ENCODE data around the gene PRSS48.

DNA sequence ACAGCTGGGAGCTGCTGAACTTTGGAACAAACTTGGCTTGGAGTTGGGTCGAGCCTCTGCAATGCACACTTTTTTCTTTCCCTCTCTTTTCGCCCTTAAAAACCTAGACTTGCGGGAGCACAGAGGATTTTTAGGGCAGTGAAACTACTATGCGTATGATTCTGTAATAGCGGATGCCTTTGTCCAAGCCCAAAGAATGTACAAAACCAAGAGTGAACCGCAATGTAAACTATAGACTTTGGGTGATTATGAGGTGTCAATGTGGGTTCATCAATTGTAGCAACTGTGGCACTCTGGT, 48.9 kb downstream of the PRSS48 start:
- TF ChIP-seq, protein P1, sequence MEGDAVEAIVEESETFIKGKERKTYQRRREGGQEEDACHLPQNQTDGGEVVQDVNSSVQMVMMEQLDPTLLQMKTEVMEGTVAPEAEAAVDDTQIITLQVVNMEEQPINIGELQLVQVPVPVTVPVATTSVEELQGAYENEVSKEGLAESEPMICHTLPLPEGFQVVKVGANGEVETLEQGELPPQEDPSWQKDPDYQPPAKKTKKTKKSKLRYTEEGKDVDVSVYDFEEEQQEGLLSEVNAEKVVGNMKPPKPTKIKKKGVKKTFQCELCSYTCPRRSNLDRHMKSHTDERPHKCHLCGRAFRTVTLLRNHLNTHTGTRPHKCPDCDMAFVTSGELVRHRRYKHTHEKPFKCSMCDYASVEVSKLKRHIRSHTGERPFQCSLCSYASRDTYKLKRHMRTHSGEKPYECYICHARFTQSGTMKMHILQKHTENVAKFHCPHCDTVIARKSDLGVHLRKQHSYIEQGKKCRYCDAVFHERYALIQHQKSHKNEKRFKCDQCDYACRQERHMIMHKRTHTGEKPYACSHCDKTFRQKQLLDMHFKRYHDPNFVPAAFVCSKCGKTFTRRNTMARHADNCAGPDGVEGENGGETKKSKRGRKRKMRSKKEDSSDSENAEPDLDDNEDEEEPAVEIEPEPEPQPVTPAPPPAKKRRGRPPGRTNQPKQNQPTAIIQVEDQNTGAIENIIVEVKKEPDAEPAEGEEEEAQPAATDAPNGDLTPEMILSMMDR (IDR thresholded peaks at IDR 0.05 in 2 of 3, conservative IDR thresholded peaks at IDR 0.05 in 1 of 3; ENCODE audit: borderline replicate concordance in 1 of 3, insufficient read depth in 1 of 3, low read depth in 2 of 3, low read length in 2 of 3), result no peak
- TF ChIP-seq, protein P2, sequence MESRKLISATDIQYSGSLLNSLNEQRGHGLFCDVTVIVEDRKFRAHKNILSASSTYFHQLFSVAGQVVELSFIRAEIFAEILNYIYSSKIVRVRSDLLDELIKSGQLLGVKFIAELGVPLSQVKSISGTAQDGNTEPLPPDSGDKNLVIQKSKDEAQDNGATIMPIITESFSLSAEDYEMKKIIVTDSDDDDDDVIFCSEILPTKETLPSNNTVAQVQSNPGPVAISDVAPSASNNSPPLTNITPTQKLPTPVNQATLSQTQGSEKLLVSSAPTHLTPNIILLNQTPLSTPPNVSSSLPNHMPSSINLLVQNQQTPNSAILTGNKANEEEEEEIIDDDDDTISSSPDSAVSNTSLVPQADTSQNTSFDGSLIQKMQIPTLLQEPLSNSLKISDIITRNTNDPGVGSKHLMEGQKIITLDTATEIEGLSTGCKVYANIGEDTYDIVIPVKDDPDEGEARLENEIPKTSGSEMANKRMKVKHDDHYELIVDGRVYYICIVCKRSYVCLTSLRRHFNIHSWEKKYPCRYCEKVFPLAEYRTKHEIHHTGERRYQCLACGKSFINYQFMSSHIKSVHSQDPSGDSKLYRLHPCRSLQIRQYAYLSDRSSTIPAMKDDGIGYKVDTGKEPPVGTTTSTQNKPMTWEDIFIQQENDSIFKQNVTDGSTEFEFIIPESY (IDR thresholded peaks at IDR 0.05; ENCODE audit: extremely low read depth, insufficient replicate concordance, low read length), result no peak
- TF ChIP-seq EGR1 (IDR thresholded peaks at IDR 0.05; ENCODE audit: low read depth) (no peak), POLR2AphosphoS5 (IDR thresholded peaks at IDR 0.05; ENCODE audit: low read depth, low read length) (no peak), EZH2 (IDR thresholded peaks at IDR 0.05) (no peak), YY1 (IDR thresholded peaks at IDR 0.05; ENCODE audit: extremely low read depth, insufficient replicate concordance, low read depth, low read length) (no peak), TCF7L2 (IDR thresholded peaks at IDR 0.05; ENCODE audit: borderline replicate concordance, extremely low read depth, insufficient read depth, insufficient read length) (no peak), RAD21 (IDR thresholded peaks at IDR 0.05; ENCODE audit: low read depth) (no peak), EZH2phosphoT487 (IDR thresholded peaks at IDR 0.05; ENCODE audit: borderline replicate concordance) (no peak), POLR2A (IDR thresholded peaks at IDR 0.05; ENCODE audit: borderline replicate concordance, extremely low read depth, insufficient read depth, insufficient read length) (no peak)
- TF ChIP-seq, protein P3, sequence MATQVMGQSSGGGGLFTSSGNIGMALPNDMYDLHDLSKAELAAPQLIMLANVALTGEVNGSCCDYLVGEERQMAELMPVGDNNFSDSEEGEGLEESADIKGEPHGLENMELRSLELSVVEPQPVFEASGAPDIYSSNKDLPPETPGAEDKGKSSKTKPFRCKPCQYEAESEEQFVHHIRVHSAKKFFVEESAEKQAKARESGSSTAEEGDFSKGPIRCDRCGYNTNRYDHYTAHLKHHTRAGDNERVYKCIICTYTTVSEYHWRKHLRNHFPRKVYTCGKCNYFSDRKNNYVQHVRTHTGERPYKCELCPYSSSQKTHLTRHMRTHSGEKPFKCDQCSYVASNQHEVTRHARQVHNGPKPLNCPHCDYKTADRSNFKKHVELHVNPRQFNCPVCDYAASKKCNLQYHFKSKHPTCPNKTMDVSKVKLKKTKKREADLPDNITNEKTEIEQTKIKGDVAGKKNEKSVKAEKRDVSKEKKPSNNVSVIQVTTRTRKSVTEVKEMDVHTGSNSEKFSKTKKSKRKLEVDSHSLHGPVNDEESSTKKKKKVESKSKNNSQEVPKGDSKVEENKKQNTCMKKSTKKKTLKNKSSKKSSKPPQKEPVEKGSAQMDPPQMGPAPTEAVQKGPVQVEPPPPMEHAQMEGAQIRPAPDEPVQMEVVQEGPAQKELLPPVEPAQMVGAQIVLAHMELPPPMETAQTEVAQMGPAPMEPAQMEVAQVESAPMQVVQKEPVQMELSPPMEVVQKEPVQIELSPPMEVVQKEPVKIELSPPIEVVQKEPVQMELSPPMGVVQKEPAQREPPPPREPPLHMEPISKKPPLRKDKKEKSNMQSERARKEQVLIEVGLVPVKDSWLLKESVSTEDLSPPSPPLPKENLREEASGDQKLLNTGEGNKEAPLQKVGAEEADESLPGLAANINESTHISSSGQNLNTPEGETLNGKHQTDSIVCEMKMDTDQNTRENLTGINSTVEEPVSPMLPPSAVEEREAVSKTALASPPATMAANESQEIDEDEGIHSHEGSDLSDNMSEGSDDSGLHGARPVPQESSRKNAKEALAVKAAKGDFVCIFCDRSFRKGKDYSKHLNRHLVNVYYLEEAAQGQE (IDR thresholded peaks at IDR 0.05; ENCODE audit: low read depth), result no peak
